Stimulated activated CD4-positive, alpha-beta T cell treated with anti-CD3 and anti-CD28 coated beads, TNF-alpha, amount 100 ng/mL, for 1 hour (primary cell): Measurements from ENCODE around the gene TNXB.
"Not testable (repeated sequence)": the region's sequence is repeated elsewhere in the genome, so short reads cannot be mapped to it uniquely, and the experiment has no call there.

ENCODE experiments used
- DNase-seq, 3 donors: peaks; one replicate each; pipeline ENCODE4 v3.0.0-alpha.2; 2020; ENCODE audit warnings: low read depth in 3 of 3, low spot score in 1 of 3

TNXB gene

DNA sequence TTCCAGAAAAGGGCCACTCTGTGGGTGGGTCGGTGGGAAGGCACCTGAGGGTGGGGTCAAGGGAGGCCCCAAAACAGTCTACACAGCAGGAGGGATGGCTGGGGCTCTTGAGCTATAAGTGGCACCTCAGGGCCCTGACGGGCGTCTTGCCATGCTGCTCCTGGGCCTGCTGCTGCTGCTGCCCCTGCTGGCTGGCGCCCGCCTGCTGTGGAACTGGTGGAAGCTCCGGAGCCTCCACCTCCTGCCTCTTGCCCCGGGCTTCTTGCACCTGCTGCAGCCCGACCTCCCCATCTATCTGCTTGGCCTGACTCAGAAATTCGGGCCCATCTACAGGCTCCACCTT is 103.6 kb downstream of the TNXB start:
- DNase-seq: not testable (repeated sequence)

DNA sequence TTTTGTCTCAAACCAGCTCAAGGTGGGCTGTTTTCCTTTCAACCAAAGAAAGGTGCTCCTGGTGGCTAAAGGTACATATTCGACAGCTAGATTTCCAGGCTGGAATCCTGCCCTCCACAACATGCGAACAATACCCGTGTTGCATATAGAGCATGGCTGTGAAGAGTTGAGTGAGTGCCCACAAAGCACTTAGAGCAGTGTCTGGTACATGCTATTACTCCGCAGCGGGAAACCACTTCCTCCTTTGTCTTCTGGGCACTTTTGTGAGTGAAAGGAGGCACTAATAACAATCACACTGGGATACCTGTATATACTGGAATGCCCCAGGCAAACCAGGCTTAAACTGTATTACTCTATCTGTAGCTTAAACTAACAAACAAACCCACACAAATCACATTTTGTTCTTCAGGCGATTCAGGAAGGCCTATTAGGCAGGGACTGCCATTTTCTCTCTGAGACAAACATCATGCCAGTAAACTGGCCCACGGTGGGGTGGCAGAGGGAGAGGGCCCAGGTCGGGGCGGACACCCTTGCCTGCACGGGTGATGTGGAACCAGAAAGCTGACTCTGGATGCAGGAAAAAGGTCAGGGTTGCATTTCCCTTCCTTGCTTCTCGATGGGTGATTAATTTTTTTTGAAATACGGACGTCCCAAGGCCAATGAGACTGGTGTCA is 104.1 kb downstream of the TNXB start:
- not testable (repeated sequence) for DNase-seq

DNA sequence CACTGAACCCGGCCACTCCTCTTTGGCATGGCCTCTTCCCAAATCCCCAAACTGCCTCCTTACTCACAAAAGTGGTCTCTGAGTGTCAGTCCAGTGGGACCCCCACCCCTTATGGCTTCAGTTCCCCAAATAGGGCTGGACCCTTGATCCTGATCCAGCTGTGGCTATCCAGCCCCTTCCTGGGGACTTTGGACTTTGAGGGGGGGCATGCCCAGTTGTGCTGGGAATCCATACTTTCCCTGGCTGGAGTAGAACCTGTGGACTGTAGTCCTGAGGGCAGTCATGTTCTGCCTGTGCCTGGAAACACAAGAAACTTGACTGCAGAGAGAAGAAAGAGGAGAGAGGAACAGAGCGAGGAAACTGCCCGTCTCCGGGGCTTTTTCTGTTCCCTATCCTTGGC is 104.7 kb downstream of the TNXB start:
- not testable (repeated sequence) for DNase-seq

DNA sequence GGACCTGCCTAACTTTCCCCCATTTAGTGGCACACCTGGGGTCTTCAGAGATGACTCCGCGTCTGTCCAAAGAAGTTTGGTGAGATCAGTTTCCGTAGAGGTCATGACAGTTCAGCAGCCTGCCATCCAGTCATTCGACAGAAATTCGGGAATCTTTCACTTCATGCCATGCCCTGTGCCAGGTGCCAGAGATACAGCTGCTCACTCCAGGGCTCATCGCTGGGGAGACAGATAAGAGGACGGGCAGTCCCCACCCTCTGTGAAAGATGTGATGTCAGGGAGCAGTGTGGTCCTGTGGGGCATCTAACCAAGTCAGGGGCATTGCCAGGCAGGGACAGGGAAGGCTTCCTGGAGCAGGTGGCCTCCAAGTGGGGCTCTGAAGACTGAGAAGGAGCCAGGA is 105.8 kb downstream of the TNXB start:
- not testable (repeated sequence) for DNase-seq

DNA sequence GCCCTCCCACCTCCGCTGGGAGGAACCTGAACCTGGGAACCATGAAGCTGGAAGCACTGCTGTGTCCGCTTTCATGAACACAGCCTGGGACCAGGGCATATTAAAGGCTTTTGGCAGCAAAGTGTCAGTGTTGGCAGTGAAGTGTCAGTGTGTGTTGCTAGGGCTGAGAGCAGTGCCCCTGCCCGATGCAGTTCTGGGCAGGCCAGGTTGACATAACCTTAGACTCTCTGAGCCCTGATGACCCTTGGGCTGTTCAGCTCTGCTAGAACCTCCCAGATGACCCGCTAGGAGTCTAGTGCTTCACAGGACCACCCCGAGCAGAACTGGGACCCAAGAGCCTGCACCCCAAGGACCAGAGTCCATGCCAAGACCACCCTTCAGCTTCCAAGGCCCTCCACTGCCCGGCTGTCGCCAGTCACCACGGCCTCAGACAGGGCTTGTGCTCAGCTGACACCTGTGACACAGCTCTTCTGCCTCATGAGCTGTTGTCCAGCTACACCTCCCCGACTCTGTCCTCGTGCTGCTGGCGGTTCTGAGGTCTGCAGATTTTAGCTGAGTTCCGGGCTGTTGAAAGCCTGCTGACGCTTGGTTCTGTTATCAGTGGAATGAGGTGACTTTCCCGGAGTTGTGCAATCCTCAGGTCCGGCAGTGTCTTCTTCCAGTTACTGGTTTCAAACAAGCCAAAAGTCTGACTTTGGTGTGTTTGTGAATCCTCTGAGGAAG is 106.4 kb downstream of the TNXB start:
- not testable (repeated sequence) for DNase-seq

DNA sequence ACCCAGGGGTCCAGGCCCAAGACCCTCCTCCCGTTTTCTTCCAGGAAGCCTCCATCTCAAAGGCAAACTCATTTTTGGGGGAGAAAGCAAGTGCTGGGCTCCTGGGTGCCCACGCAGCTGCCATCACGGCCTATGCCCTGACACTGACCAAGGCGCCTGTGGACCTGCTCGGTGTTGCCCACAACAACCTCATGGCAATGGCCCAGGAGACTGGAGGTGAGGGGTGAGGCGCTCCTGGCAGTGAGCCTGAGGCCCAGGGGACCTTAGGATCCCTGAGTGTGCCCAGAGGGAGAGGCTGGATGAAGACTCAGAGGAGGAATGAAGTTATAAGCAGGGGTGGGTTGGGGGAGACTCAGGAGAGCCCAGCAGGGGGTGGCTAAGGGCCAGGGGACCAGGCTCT is 112.8 kb downstream of the TNXB start:
- not testable (repeated sequence) for DNase-seq

DNA sequence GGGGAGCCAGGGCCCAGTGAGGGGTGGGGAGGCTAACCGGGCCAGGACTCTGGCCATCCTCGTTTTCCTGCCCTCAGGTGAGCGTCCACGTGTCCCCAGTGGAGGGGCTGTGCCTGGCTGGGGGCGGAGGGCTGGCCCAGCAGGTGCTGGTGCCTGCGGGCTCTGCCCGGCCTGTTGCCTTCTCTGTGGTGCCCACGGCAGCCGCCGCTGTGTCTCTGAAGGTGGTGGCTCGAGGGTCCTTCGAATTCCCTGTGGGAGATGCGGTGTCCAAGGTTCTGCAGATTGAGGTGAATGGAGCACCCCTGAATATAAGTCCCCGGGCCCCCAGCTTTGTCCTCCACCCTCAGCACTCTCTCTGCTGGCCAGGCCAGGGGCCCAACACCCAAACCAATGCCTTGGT is 114.7 kb downstream of the TNXB start:
- not testable (repeated sequence) for DNase-seq
